Measurements from ENCODE around the gene LPP. TPM values are rescaled to one million over a fixed set of nuclear protein-coding genes. Genes with fewer than 3 reads are reported as not detected.

The LPP gene
- total RNA-seq, 1 donor from 2014 or later = 222 TPM

- Histone ChIP-seq H4K20me1 (ENCODE audit: insufficient read depth, low read length) (peaks cover 21% of the 10 kb centered on the region), H3K36me3 (ENCODE audit: insufficient read depth, low read length) (peaks cover 7% of the 10 kb centered on the region), H3K4me1 (ENCODE audit: insufficient read depth, low read length) (peaks cover 51% of the 10 kb centered on the region), H3K79me2 (ENCODE audit: insufficient read depth, low read length) (peaks cover 75% of the 10 kb centered on the region), H3K27me3 (ENCODE audit: insufficient read depth, low read length) (no peaks in the 10 kb centered on the region), H3K4me2 (ENCODE audit: low read length) (no peak overlapping the region), H3K9ac (ENCODE audit: low read length) (peak overlapping the region; percentile 52), H3K27ac (ENCODE audit: low read depth, low read length) (peak overlapping the region; percentile 84), H2AFZ (ENCODE audit: low read depth, low read length) (no peak overlapping the region), H3K4me3 (ENCODE audit: insufficient read depth, low read depth, low read length) (no peak overlapping the region), H3K9me3 (ENCODE audit: insufficient read depth, low read depth, low read length) (no peaks in the 10 kb centered on the region)
- Mint-ChIP-seq H3K36me3 (ENCODE audit: low read depth, unreplicated experiment) (peaks cover 16% of the 10 kb centered on the region), H3K9me3 (ENCODE audit: unreplicated experiment) (no peaks in the 10 kb centered on the region), H3K4me3 (ENCODE audit: unreplicated experiment) (no peak overlapping the region), H3K27ac (ENCODE audit: unreplicated experiment) (no peak overlapping the region), H3K4me1 (ENCODE audit: low read depth, unreplicated experiment) (peaks cover 68% of the 10 kb centered on the region), H3K27me3 (ENCODE audit: low read depth, unreplicated experiment) (no peaks in the 10 kb centered on the region)
- FAIRE-seq (no peak), DNase-seq (ENCODE audit: low read depth) (no peak)
- TF ChIP-seq EZH2 (IDR thresholded peaks at IDR 0.05; ENCODE audit: insufficient read depth, low read length) (no peak), CTCF (IDR thresholded peaks at IDR 0.05; ENCODE audit: insufficient read depth, low read depth, low read length) (no peak)
Observed at GRCh38 chr3:188530226-188530625, 376.3 kb downstream of the LPP start.

- Histone ChIP-seq H3K36me3 (ENCODE audit: insufficient read depth, low read length) (no peaks in the 10 kb centered on the region), H3K4me3 (ENCODE audit: insufficient read depth, low read depth, low read length) (no peak overlapping the region), H4K20me1 (ENCODE audit: insufficient read depth, low read length) (peaks cover 21% of the 10 kb centered on the region), H2AFZ (ENCODE audit: low read depth, low read length) (no peak overlapping the region), H3K79me2 (ENCODE audit: insufficient read depth, low read length) (peaks cover 73% of the 10 kb centered on the region), H3K27me3 (ENCODE audit: insufficient read depth, low read length) (no peaks in the 10 kb centered on the region), H3K4me1 (ENCODE audit: insufficient read depth, low read length) (peaks cover 51% of the 10 kb centered on the region), H3K9ac (ENCODE audit: low read length) (peak overlapping the region; percentile 17), H3K9me3 (ENCODE audit: insufficient read depth, low read depth, low read length) (no peaks in the 10 kb centered on the region), H3K27ac (ENCODE audit: low read depth, low read length) (peak overlapping the region; percentile 84), H3K4me2 (ENCODE audit: low read length) (peak overlapping the region; percentile 42)
- FAIRE-seq = peak; percentile 80
- Mint-ChIP-seq H3K36me3 (ENCODE audit: low read depth, unreplicated experiment) (peaks cover 10% of the 10 kb centered on the region), H3K4me1 (ENCODE audit: low read depth, unreplicated experiment) (peaks cover 74% of the 10 kb centered on the region), H3K27me3 (ENCODE audit: low read depth, unreplicated experiment) (no peaks in the 10 kb centered on the region), H3K4me3 (ENCODE audit: unreplicated experiment) (no peak overlapping the region), H3K9me3 (ENCODE audit: unreplicated experiment) (no peaks in the 10 kb centered on the region), H3K27ac (ENCODE audit: unreplicated experiment) (peak overlapping the region; percentile 50)
- peak; percentile 83 for DNase-seq (ENCODE audit: low read depth)
- TF ChIP-seq EZH2 (IDR thresholded peaks at IDR 0.05; ENCODE audit: insufficient read depth, low read length) (no peak), CTCF (IDR thresholded peaks at IDR 0.05; ENCODE audit: insufficient read depth, low read depth, low read length) (no peak)
Observed at GRCh38 chr3:188531210-188531609, 377.3 kb downstream of the LPP start.

- TF ChIP-seq EZH2 (IDR thresholded peaks at IDR 0.05; ENCODE audit: insufficient read depth, low read length) (no peak), CTCF (IDR thresholded peaks at IDR 0.05; ENCODE audit: insufficient read depth, low read depth, low read length) (no peak)
- Mint-ChIP-seq H3K9me3 (ENCODE audit: unreplicated experiment) (no peaks in the 10 kb centered on the region), H3K27me3 (ENCODE audit: low read depth, unreplicated experiment) (no peaks in the 10 kb centered on the region), H3K36me3 (ENCODE audit: low read depth, unreplicated experiment) (peaks cover 3% of the 10 kb centered on the region), H3K4me1 (ENCODE audit: low read depth, unreplicated experiment) (peaks cover 66% of the 10 kb centered on the region), H3K4me3 (ENCODE audit: unreplicated experiment) (no peak overlapping the region), H3K27ac (ENCODE audit: unreplicated experiment) (peak overlapping the region; percentile 27)
- Histone ChIP-seq H3K9me3 (ENCODE audit: insufficient read depth, low read depth, low read length) (no peaks in the 10 kb centered on the region), H3K36me3 (ENCODE audit: insufficient read depth, low read length) (no peaks in the 10 kb centered on the region), H2AFZ (ENCODE audit: low read depth, low read length) (no peak overlapping the region), H3K27me3 (ENCODE audit: insufficient read depth, low read length) (no peaks in the 10 kb centered on the region), H3K4me1 (ENCODE audit: insufficient read depth, low read length) (peaks cover 47% of the 10 kb centered on the region), H3K79me2 (ENCODE audit: insufficient read depth, low read length) (peaks cover 79% of the 10 kb centered on the region), H3K27ac (ENCODE audit: low read depth, low read length) (no peak overlapping the region), H3K9ac (ENCODE audit: low read length) (no peak overlapping the region), H3K4me2 (ENCODE audit: low read length) (no peak overlapping the region), H3K4me3 (ENCODE audit: insufficient read depth, low read depth, low read length) (no peak overlapping the region), H4K20me1 (ENCODE audit: insufficient read depth, low read length) (peaks cover 20% of the 10 kb centered on the region)
- FAIRE-seq (no peak), DNase-seq (ENCODE audit: low read depth) (no peak)
Observed at GRCh38 chr3:188533172-188533571, 379.2 kb downstream of the LPP start.
